ENCODE measurements around the gene WDR77.

WDR77 gene

DNA sequence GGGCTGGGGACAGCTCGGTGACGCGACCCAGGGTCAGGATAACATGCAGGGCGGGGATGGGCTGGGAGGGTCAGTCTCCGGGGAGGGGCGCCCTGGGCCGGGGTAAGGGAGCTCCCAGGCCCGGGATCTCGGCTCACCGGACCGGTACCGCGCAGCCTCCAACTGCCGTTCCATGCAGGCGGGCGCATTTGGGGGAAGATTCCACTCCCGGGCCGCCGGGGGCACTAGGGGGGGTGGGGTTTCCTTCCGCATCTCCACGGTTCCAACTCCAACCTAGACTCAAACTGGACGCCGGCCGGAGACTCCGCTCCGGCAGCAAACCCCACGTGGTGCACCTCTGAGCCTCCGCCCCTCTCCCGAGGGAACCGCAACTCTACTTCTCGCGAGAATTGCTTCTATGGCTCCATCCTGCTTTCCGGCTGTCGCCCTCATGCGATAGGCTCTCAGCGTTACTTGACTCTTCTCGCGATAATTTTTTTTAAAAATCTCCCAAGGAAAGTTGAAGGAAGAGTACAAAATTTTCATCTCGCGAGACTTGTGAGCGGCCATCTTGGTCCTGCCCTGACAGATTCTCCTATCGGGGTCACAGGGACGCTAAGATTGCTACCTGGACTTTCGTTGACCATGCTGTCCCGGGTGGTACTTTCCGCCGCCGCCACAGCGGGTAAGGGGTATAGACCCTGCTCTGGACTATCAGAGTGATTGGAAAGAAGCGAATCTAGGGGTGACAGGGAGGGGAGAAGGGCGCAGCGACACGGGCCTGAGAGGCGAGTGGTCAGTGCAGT, at the start of gene WDR77, which contains the start of gene ATP5PB:
Gene WDR77 (minus strand): TSS at position 339 of the 785 bp plus-strand sequence. CDS start 87 bp downstream, at position 252.
Gene ATP5PB (plus strand): TSS at position 547 of the 785 bp plus-strand sequence. CDS start 78 bp downstream, at position 625.
- no peak for FAIRE-seq
- peak; percentile 91 for DNase-seq (ENCODE audit: insufficient read length, low spot score)

DNA sequence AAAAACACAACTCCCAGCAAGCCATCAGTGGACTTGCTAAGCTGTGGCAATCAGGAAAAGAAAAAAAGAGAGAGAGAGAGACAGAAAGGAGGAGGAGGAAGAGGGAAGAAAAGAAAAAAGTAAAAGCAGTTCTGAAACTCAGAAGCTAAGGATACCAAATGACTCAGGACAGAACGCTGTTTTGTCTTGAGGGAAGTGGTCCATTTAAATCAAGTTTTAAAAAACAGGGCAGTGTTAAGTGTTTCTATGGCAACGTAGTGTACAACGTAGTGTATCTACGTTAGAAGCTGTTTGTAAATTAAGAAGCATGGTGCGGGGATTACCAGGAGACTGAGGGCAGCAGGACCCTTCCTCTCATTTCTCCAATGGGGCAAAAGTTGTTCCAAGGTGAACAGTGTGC, 48.5 kb upstream of the WDR77 start:
- DNase-seq (ENCODE audit: insufficient read length, low spot score) (no peak), FAIRE-seq (no peak)

DNA sequence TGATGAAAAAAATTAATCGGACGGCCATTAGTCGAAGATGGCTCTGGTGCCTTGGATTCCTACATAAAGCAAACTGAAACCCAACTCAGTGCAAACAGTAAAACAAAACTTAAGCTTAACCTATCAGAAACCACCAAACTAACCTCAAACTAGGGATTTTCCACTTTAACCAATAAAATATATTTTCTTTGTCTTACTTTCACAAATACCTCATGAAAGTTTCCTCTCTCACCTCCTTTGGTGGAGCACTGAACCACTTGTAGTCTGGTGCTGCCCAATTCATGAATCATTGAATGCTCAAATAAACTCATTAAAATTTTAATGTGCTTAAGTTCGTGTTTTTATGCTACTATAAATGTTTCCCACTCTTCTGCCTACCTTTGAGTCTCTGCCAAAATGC, 47.3 kb upstream of the WDR77 start:
- DNase-seq (ENCODE audit: insufficient read length, low spot score) (no peak), FAIRE-seq (no peak)

DNA sequence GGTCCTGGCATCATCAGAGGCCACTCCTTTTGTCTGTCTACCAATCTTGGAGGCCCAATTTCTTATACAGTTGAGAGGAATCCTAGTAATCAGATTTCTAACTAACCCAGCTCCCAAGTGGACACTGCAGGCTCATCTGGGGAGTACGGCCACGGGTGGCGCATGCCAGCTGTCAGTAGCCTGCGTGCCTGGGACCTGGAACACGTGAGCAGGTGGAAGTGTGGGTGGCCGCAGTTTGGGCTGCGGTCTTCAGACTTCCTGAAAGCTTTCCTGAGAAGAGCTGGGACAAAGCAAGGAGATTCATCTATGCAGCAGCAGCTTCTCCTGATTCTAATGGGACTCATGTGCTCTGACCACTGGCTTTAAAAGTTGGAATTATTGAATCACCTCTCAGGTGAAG, 42.0 kb upstream of the WDR77 start:
- DNase-seq (ENCODE audit: insufficient read length, low spot score) (no peak), FAIRE-seq (no peak)

DNA sequence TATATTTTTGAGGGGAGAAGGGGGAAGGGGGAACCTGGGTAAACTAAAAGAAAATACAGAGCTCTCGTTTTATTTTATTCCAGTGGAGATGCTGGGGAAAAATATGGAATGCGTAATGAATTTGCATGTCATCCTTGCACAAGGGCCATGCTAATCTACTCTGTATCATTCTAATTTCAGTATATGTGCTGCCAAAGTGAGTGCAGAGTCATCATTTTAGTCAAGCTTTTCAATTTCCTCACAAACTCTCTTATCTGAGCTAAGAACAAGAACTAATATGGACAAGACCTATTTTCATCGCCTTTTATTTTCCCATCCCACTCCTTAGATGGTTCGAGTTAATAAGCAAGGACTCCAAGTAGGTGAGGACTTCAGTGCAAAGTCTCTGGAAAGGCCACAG, 41.2 kb upstream of the WDR77 start:
- DNase-seq (ENCODE audit: insufficient read length, low spot score) (no peak), FAIRE-seq (no peak)

DNA sequence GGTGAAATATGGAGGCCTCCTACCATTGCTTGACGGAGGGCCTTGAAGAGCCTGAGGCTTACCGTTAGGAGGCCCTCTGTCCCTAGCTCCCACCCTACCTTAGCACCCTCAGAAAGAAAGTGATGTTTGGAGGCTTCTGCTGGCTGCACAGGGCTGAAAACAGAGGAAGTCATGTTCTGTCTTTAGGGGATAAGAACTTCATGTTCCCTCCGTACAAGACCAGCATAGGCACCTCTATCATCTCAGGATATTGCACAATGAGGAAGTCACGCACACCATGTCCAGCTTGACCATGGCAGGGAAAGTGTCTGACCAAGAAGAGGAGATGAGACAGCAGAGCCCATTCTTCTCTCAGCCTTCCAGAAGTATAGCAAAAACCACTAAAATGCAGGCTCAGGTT, 40.5 kb upstream of the WDR77 start:
- DNase-seq (ENCODE audit: insufficient read length, low spot score) (no peak), FAIRE-seq (no peak)

DNA sequence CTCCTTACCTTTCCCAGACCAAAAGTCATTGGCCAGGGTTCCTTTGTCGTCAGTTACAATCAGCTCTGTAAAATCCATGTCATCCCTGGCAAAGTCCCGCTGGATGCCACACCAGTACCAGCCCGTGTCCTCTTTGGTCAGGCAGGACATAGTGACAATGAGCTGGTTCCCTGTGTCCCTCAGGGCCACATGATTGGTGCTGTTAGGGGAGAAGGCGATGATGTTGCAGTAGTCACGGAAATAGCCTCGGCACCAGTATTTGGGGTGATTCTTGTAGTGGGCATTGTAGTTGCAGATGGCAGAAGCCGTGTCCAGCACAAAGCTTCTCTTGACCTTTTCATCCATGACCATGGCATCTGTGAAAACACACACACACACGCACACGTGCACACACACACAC, 39.6 kb upstream of the WDR77 start:
- DNase-seq (ENCODE audit: insufficient read length, low spot score) (no peak), FAIRE-seq (no peak)

DNA sequence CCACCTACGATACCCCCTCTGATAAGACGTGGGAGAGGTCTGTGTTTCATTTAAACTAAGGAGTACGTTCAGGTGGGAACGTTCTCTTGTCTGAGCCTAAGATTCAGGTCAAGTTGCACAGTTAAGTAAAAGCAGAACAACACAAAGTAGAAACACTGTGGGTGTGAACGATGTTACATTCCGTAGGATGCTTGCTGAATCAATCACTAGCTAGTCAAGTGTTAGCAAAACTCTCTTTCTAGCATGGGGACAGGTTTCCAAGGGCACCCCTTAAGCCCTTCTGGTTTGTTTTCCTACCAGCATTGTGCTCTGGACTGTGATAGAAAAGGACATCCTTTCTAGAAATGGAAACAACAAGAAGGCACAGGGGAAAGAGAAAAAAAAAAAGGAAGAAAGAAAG, 38.1 kb upstream of the WDR77 start:
- DNase-seq (ENCODE audit: insufficient read length, low spot score) (no peak), FAIRE-seq (no peak)

DNA sequence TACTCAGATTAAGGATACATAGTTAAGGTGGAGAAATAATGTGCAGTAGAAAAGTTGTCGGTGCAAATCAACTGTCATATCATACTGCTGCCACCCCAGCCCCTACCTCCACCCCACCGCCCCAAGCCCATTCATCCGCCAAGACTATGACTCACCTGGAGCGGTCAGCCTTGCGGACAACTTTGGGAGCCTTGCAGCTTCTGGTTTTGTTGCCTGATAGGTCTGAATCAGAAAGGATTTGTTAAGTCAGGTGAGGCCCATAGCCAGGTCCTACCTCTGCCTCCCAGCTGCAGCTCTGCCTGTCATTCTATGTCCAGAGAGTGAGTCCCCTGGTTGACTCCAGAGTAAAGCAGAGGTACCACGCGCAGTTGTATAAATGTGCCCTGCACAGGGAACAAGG, 37.4 kb upstream of the WDR77 start:
- DNase-seq (ENCODE audit: insufficient read length, low spot score) = no peak
- no peak for FAIRE-seq

DNA sequence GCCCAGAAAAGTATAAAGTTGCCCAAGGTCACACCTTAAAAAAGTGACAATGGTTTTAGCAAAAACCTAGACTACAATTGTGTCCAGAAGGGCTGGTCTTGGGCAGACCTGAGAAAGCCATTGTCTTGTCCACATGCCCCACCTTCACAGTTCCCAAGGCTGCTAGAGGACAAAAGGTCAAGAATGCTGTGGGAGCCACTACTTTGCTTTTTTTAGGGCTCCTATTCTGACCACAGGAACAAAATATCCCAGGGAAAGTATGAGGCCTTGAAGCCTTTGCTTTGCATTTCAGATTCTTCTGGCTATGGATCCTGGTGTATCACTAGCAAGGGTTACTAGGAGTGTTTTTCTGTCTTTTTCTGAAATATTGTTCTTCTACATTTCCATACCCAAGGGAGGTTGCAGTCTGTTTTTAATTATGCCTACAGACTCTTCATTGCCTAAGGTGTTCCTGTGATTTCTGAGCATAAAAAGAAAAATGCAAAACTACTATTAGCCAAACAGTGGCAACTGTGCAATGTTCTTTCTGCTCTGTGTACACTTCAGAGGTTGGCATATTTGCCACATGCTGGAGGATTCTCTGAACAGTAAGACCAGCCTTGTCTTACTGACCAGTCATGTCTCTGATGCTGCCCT, 35.5 kb upstream of the WDR77 start:
- DNase-seq (ENCODE audit: insufficient read length, low spot score) (no peak), FAIRE-seq (no peak)

DNA sequence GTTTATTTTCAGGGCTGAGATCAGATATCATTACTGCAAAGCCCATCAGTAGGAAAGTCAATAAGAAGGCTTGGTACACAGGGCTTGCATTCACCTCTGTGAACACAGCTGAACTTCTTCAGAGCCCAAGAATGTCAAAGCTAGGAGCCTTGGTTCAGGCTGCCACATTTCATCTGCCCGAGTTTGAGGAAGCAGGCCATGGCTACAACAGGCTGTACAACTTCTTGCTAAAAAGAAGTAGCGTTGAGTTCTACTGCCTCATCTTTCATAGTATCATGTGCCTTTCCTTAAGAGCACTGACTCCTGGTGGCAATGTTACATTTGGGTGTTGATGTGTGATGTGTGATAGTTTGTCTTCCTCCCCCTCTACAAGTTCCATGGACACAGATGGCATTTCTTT, 34.8 kb upstream of the WDR77 start:
- no peak for DNase-seq (ENCODE audit: insufficient read length, low spot score)
- FAIRE-seq = no peak

DNA sequence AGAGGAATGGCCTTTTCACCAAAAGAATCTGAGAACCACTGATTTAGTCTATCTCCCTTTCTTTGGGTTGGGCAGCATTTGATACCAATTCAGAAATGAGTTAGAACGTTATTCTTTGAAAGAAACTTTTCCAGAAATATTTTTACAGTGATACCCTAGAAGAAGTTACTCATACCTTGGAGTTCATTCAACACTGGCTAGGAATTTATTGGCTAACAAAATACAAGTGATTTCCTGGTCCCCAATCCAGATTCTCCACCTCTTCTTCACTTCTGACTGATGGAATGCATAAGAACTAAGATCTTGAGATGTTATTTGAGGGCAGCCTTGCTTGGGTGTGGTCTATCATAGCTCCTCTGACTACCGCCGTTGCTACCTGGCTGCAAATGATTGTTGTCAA, 34.1 kb upstream of the WDR77 start:
- no peak for FAIRE-seq
- DNase-seq (ENCODE audit: insufficient read length, low spot score) = no peak

DNA sequence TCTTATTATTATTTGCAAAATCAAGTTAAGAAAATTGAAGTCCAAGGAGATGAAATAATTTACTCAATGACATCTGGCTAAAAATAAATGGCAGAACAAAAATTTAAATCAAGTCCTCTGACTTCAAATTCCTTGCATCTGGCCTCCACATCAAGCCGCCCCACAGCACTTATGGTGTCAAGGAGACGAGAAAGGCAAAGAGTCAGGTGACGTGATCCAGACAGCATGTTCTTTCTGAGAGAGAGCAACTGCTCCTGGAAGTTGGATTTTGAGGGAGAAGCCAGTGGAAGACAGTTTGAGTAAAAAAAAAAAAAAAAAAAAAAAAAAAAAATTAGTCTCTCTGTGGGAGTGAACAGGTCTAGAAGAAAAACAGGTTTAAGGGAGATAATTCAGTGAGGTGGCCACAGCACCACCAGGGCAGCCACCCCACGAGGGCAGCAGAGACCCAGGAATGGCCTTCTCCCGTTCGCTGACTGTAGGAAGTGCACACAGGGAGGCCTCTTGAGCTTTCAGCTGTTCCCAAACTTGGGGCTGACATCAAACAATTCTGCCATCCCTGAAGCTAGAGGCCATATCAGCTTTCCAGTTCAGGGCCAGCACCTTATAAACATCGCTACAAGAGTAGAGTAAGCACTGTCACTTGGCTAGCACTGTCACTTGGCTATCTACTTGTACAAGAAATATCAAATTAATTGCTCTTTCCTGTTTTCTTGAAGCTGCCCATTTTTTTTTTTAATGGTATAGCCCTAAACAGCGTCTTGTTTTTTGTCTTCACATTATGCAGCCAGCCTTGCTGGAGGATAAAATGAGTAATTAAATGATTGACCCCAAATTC, 32.5 kb upstream of the WDR77 start:
- peak; percentile 56 for DNase-seq (ENCODE audit: insufficient read length, low spot score)
- FAIRE-seq = no peak

DNA sequence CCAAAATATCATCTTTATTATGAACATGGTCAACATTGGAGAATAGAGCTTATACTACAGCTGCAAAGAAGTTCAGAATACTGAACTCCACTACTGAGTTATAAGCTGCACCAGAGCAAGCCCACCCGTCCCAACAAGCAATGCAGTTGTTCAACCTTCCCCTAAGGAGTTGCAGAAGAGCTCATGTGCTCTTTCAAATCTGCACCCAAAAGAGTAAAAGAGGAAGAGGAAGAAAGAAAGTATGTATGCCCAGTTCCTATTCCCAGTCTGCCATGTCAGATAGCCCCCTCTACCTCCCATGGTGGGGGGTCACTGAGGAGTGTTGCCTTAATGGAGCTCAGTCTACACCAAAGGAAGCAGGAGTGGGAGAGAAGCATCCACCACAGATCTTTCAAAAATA, 31.6 kb upstream of the WDR77 start:
- FAIRE-seq = no peak
- no peak for DNase-seq (ENCODE audit: insufficient read length, low spot score)

DNA sequence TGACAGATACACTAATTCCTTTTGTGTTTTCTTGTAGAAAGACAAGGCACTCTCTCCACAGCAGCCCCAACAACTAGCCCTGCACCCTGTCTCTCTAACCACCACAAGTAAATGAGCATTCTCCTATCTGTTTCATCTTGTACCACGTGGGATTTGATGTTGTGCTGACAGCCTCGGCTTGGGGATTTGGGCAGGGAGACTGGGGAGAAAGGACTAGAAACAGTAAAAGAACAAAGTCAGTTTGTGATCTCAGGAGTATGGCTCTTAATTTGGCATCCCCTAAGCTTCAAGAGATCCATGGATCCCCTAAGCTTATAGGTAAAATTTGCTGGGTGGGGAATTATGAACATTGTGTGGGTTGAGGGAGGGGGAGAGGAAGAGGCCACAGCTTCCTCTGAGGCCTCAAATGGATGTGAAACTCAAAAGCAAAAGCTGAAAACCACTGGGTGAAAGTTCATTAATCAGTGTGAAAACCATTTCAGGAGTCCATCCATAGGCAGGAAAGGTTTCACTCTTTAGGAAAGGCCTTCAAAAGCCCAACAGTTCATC, 27.8 kb upstream of the WDR77 start:
- DNase-seq (ENCODE audit: insufficient read length, low spot score) (no peak), FAIRE-seq (no peak)

DNA sequence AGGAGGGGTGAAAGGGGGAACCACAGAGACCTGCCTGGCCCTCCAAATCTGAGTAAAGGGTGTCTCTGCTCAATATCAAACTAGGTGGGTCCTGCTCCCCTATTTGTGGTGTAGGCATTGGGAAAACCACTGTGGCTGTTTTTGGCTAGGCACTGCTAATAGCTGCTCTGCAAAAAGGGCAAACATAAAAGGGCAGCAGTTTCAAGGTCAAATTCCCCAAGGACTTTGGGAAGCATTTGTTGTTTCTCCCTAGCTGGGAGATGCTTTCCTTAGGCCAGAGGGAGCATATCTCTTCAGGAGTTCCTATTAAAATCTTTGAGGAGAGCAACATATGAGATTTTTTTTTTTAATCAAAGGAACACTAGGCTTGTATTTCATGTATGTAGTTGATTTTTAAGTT, 27.2 kb upstream of the WDR77 start:
- DNase-seq (ENCODE audit: insufficient read length, low spot score) (no peak), FAIRE-seq (no peak)

DNA sequence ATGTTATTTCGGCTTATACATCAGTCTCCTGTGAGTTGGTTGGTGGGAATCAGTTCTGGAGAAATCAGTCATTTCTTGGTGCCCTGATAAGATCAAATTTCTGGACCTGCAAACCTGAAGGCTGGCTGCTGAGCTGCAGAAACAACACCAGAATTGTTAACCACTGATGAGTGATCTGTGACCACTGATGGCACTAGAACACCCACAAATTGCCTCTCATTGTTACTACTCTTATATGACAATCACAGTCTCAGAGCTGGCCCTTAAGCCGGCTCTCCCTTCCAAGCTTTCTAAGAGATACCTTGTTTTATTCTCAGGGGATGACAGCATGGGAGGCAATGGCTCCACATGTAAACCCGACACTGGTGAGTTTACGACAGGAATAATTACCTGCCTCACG, 26.6 kb upstream of the WDR77 start:
- DNase-seq (ENCODE audit: insufficient read length, low spot score) (no peak), FAIRE-seq (no peak)

DNA sequence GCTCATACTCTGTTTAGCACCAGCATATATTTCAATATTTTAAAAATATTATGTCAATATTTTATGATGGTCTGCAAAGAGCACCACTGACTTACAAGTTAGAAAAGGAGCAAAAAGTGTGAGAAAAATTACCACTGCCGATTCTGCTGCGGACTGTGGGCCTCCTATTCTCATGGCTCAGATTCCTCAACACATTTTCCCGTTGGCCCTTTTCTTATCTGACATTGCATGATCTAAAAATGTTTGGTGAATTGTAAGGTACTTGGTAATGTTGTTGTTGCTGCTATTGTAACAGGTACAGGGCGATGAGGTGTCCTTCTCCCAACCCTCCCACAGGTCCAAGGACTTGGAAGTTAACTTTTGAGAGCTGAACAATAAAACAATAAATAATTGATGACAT, 25.5 kb upstream of the WDR77 start:
- FAIRE-seq (no peak), DNase-seq (ENCODE audit: insufficient read length, low spot score) (no peak)

DNA sequence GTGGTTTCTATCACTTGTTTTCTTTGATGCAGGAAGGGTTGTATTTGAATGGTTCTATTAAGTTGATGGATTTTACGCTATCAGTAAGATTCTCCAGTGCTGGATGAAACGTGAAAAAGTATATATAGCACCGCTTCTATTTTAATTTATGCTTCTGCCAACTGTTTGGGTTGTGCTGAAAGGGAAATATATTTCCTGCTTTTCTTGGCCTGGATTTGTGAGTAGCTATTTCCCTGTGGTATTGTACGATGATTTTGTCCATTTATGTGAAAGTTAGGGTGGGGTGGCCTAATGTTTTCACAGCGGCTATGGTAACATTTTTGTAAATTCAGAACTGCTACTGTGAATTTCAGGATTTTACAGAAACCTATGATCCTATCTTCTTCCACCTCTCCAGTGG, 25.1 kb upstream of the WDR77 start:
- DNase-seq (ENCODE audit: insufficient read length, low spot score) = no peak
- FAIRE-seq = no peak

DNA sequence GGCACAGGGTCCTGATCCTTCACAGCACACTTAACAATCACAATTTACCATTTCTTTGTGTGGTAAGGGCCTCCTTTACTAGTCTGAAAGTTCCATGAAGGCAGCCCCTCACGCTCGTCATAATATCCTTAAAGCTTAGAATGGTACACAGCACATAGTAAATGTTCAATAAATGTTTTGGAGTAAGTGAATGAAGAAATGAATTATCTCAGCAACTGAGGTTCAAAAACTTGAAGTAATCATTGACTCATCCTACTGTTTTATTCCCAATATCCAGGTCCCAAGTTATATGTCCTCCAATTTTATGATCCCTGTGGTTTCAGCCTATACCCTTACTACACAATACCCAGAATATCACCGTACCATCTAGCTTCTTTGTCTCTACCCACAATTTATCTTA, 22.5 kb upstream of the WDR77 start:
- FAIRE-seq = no peak

DNA sequence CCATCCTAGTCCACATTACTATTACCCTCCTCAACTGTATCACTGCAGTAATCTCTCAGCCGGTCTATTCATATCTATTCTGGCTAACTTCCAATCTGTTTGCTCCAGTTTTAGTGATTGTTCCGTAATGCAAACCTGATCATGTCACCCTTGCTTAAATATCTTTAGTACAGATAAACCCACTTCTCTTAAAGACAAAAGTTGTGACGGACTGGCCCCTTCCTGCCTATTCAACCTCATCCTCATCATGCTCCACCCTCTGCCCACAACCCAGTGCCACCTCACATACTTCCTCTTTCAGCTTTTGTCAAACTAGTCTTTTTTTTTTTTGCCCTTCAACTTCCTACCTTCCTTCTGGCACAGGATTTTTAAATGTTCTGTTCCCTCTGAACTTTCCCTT, 22.0 kb upstream of the WDR77 start:
- FAIRE-seq (no peak), DNase-seq (ENCODE audit: insufficient read length, low spot score) (no peak)

More for the DNA sequence above, 22.5 kb upstream of the WDR77 start:
- no peak for DNase-seq (ENCODE audit: insufficient read length, low spot score)

Measured in HTR-8/SVneo (cell line).